Stimulated activated CD8-positive, alpha-beta memory T cell treated with anti-CD3 and anti-CD28 coated beads, Interleukin-15, amount 100 ng/mL, for 48 hours (primary cell): Measurements from ENCODE around the gene SERPINE2.

Experiments
- DNase-seq, 2 donors: peaks; one replicate each; pipeline ENCODE4 v3.0.0-alpha.2; 2020; ENCODE audit warnings: low read depth in 2 of 2

Gene SERPINE2

DNA sequence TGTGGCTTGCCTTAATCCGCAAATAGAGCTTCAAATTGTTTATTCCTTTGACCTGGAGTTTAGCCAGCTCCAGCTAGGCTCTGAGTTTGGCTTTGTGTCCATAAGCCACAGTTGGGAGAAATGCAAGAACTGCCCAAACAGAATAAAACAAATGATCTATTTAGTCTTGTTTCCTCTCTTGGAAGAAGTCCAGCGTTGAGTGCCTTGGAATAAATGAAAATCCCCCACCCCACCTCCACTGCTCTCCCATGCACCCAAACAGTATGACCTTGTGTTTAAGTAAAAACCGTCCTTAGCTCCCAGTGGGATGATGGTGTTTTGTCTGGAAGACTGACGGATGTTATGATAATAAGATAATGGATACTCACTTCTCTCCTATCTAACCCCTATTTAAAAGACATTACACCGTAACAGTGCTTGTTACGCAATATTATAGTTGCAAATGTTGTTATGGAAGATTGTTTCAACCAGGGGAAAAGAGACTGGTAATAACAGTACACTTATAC, 3.2 kb upstream of the SERPINE2 start:
- no peak for DNase-seq

DNA sequence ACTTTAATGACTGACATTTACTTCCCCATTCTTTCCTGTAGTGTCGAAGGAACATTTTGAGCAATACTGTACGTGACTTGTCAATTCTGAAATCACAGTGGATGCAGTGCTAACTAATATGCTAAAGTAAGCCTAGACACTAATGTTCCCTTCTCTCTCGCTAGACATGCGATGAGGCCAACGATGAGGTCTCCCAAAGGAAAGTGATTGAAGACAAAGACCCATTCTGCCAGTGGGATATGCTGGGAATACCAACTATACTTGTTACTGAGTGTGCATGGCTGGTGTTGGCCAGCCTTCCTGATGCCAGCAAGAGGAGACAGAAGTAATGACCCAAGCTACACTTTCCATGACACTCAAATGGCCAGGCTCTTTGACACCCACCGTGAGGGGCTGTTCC, 2.5 kb upstream of the SERPINE2 start:
- no peak for DNase-seq

- DNase-seq: no peak
Observed at GRCh38 chr2:224040753-224041152, 1.7 kb upstream of the SERPINE2 start.

GRCh38 chr2:224039770-224040440, 819 bp upstream of the SERPINE2 start:
- no peak for DNase-seq

GRCh38 chr2:224038830-224039079, 331 bp downstream of the SERPINE2 start:
- DNase-seq: no peak

- DNase-seq: peak; percentile 11 to 39
Observed at GRCh38 chr2:224038049-224038829, 847 bp downstream of the SERPINE2 start.

- no peak for DNase-seq
Observed at GRCh38 chr2:224036731-224037361, 2.2 kb downstream of the SERPINE2 start.

- DNase-seq: no peak
Observed at GRCh38 chr2:224034017-224034416, 5.1 kb downstream of the SERPINE2 start.

DNA sequence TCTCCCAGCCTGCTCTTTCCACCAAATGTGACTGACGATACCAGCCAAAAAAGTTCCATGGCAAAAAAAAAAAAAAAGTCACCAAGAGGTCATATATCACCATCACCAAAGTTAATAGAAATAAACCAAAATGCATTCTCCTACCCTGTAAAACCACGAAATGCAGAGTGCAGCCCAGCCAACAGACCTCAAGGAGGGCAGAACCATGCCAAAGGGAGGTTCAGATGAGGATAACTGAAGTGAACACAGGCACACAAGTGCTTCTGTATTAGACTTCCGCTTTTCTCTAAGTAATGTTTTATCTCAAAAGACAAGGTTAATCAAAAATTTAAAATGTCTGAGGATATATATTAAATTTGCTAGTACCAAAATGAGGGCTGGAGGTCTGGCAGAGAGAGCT, 5.5 kb downstream of the SERPINE2 start:
- DNase-seq: no peak

GRCh38 chr2:224032283-224032682, 6.8 kb downstream of the SERPINE2 start:
- no peak for DNase-seq

- DNase-seq: no peak
Observed at GRCh38 chr2:224031358-224031970, 7.6 kb downstream of the SERPINE2 start.

GRCh38 chr2:224030786-224031185, 8.3 kb downstream of the SERPINE2 start:
- DNase-seq: no peak

DNA sequence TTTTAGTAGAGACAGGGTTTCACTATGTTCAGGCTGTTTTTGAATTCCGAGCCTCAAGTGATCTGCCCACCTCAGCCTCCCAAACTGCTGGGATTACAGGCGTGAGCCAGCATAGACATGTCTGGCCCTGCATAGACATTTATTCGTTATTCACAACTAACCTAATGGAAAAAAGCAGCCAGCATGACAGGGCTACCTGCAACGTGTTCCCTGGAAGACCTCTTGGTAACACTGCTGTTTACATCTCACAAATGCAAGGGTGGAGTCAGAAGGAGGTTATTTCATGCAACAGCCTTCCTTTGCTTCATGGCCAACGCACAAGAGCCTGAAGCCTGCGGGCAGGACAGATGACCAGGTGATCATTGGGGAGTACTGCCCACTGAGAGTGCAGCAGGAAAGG, 9.2 kb downstream of the SERPINE2 start:
- DNase-seq: no peak

DNA sequence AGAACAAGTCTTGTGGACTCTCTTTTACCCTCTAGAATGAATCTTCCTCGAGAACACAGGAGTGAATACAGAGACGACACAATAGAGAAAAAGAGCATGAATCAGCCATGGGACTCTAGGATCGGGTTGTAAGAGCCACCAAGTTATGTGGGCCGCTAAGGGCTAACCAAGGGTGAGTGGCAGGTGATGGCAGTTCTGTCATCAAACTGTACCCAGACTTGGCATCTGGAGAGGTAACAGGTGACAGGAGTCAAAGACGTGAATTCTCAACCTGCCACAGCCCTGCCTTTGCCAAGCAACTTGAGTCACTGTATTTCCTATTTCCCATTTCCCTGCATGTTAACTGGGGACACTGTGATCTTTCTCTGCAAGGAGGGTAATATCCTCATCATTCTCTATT, 11.2 kb downstream of the SERPINE2 start:
- DNase-seq: no peak

- no peak for DNase-seq
Observed at GRCh38 chr2:224027070-224027469, 12.0 kb downstream of the SERPINE2 start.

DNA sequence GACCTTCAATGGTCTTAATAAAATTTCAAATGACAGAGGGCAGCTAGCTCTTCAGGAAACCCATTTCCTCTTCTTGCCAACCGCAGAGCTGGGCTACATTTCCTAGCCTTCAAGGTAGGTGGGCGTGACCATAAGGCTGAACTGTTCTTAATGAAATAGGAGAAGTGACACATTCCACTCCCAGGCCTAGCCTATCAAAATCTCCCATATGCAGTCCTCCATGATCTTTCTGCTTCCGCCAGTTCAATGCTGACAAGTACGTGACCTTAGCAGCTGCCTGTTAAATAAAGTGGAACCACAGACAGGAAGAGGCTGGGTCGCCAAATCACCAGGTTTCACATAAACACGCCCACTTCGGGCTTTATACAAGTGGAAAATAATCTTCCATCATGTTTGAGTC, 13.2 kb downstream of the SERPINE2 start:
- peak; percentile 37 to 49 for DNase-seq

GRCh38 chr2:224024270-224024669, 14.8 kb downstream of the SERPINE2 start:
- no peak for DNase-seq

DNA sequence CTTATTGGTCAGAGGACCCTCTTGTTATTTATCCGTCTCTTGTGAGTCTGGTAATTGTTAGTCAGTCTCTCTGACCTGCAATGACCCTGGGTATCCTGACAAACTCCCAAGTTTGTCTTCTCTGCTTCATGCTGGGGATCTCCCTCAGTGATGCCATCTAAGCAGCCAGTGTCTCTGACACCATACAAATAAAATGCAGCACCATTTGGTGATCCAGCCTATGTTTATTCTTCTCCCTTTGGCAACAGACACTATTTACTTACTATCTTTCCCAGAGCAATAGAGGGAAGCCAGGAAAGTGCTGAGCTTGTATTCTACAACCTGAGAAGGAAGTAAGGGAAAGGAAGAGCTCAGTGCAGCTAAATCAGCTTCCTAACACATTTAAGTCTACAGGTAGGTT, 15.9 kb downstream of the SERPINE2 start:
- DNase-seq: no peak

DNA sequence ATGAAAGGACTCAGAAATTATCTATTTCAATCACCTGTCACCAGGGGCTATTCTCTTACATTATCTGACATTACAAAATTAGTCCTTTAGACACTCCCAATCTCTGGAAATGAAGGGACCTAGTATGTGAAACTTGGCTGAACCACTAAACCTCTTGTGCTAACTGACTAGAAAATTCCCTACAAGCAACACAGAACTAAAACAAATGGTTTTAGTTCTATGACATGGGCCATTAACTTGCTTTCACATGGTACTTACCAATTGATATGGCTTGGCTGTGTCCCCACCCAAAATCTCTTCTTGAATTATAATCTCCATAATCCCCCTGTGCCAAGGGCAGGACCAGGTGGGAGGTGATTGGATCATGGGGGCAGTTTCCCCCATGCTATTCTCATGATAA, 16.6 kb downstream of the SERPINE2 start:
- no peak for DNase-seq

- no peak for DNase-seq
Observed at GRCh38 chr2:224020523-224020922, 18.6 kb downstream of the SERPINE2 start.

DNA sequence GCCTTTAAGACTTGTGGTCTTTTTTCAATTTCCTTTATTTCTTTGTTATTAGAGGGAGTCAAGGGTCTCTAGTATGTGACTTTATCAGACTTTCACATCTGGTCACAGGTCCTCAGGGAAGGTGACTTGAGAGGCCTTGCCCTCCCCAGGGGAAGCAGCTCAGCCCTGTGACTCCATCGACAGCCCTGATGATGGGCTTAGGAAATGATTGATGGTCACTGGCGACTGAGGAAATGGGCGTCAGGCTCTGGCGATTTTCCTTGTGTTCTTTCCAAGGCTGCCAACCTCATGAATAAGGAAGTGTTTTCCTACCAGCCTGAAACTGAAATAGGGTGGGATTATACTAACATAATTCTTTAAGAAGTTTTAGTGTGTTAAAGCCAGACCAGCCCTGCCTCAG, 21.1 kb downstream of the SERPINE2 start:
- no peak for DNase-seq

GRCh38 chr2:224016963-224017362, 22.1 kb downstream of the SERPINE2 start:
- DNase-seq: no peak

DNA sequence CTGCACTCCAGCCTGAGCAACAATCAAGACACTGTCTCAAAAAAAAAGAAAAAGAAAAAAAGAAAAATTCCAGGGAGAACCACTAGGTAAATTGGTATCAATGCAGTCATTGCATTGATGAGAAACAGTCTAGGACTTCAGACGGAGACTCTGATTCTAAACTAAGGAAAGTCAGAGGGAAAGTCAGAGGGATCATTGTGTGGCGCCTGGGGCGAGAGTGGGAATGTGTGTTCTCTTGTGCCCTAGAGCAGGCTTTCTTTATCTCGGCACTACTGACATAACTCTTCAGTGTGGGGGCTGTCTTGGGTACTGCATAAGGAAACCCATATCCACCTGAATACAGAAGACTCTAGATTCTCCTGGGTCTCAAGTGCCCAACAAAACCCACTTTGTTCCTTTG, 24.8 kb downstream of the SERPINE2 start:
- no peak for DNase-seq
